ENCODE data around the gene ADAM19.
A peak's percentile ranks its signal among the peaks of the same experiment; 100 is the strongest.
"Not testable (repeated sequence)": the region's sequence is repeated elsewhere in the genome, so short reads cannot be mapped to it uniquely, and the experiment has no call there.

ADAM19 gene

DNA sequence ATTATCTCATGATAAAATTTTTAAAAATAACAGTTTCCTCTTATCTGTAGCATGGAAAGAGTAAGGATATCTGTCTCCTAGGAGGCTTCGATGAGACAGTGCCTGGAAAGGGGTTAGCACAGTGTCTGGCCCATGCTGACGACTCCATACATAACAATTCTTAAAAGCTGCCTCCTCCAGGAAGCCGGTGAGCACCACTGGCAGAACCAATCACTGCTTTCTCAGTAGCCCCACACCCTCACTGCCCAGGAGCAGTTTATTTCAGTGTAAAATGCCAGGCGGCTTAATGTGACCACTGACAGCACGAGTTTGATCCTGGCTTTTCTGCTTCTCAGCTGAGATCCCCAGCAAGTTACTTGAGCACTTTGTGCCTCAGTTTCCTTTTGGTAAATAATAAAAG is 116.7 kb downstream of the ADAM19 start:
- no peak for FAIRE-seq

DNA sequence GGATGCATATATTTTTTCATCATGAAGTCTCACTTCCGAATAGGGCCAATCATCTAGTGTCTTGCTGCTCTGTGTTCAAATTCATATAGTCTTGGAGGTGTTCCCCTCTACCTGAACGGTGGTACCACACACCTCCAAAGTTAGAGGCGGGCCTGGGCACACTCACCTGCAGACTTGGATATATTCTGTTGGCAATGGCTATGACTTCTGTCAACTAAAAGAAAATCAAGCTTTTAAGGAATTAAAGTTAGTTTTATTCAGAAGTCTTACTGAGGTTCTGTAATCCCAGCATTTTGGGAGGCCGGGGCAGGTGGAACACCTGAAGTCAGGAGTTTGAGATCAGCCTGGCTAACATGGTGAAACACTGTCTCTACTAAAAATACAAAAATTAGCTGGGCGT is 118.2 kb downstream of the ADAM19 start:
- no peak for FAIRE-seq

- no peak for FAIRE-seq
Measured at GRCh38 chr5:157456301-157456700, 119.3 kb downstream of the ADAM19 start.

GRCh38 chr5:157455057-157455456 is 120.5 kb downstream of the ADAM19 start:
- no peak for FAIRE-seq

DNA sequence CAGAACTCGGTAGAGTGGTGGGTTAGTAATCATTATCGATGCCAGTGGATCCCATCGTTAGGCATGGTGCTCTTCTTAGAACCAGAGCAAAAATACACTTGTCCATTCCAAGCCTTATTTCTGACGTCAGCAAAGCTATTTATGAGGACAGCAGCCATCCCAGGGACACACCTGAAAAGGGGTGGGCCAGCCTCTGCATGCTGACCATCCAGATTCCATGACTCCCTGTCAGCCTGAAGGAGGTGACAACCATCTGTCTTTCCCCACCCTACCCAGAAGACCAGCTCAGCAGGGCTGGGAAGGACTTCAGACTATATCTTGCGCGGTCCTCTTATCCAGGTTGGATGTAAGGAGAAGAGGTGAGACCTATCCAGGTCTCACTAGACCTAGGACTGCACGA is 121.3 kb downstream of the ADAM19 start:
- FAIRE-seq, result no peak

GRCh38 chr5:157451806-157452205 is 123.8 kb downstream of the ADAM19 start:
- FAIRE-seq, result no peak

DNA sequence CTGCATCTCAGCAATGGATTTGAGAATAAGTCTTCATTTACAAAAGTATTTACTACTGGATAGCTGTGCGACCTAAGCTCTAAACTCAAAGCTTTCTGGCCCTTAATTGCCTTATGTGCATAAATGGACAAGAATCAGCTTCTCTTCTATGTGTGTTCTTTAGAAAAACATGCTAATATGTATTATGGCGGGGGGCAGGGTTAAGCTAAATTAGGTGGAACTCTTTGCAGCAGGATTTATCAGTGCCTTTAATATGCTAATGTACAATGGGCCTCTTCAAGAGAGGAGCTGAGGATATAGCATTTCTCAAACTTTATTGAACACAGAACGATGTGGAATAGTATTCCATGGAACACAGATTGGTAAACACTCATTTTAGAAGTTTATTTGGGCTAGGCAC is 125.6 kb downstream of the ADAM19 start:
- FAIRE-seq, result no peak

DNA sequence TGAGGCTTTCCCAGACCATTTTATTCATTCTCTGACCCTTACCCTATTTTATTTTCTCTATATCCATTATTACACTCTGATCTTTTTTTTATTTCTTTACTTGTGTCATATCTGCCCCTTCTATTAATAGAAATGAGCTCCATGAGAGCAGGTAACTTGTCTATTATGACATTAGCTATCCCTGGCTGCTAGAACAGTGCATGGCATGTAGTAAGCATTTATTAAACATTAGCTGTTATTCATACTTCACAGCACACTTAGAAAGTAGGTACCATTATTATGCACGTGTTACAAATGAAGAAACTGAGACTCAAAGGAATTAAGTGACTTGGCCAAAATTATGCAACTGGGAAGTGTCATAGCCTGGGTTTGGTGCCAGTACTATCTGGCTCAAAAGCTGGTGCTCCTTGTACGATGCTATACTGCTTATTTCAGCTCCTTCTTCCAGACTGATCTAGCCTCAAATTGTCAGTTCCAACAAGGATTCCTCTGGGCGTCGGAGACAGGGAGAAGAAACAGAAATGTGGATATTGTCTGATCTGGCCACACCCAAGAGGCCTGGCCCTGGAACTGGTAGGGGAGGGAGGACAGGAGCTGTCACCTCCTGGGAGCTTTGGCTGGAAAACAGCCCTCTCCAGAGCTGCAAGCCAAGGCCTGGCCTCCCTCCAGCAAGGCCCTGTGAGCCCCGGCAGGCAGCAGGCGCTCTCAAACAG is 126.4 kb downstream of the ADAM19 start:
- no peak for FAIRE-seq

DNA sequence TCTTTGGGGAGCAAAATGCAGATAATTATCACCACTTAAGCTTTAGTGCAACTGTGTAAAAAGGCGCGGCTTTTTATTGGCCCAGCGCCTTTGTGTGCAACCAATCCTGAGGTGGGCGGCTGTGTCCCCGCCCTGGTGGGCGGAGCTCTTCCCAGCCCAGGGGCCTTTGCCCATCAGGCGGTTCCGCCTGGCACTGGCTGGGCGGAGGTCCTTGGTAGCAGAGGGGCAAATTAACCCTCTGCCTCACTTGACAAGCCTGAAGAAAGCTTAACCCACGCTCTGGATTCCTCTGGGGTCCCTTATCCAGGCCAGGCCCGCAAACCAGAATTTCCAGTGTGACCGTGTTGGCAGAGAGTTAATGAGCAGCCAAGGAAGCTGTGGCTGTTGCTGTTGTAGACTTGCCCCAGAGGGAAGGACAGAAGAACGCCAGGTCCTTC is 128.4 kb downstream of the ADAM19 start:
- no peak for FAIRE-seq

DNA sequence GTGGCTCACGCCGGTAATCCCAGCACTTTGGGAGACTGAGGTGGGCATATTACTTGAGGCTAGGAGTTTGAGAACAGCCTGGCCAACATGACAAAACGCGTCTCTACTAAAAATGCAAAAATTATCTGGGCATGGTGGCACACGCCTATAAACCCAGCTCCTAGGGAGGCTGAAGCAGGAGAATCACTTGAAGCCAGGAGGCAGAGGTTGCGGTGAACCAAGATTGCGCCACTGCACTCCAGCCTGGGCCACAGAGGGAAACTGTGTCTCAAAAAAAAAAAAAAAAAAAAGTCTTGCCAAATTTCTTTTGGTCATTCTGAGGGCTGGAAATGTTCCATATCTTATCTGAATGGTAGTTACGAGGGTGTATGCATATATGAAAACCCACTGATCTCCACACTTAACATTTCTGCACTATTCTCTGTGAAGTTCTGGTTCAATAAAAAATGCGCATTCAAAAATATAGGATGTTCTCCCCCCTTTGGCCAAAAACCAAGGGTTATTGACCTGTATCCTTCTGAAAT is 129.1 kb downstream of the ADAM19 start:
- FAIRE-seq, result no peak

GRCh38 chr5:157445745-157446411 is 129.7 kb downstream of the ADAM19 start:
- no peak for FAIRE-seq

DNA sequence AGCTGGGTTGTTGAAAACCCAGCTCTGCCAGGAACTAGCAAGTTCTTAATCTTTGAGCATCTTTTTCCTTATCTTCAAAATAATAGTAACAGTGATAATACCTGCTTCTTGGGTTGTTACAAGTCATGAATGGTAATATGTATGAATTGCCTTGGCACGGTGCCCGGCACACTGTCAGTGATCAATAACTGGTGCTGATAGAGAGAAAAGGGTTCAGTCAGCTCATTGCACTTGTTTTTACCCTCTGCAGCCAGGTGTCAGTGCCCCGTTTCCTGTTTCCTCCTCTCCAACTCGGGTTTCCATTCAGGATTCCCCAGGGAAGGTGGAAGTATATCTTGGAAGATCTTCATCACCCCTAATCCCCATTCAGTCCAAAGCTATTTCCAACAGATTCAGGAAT is 131.4 kb downstream of the ADAM19 start:
- no peak for FAIRE-seq

DNA sequence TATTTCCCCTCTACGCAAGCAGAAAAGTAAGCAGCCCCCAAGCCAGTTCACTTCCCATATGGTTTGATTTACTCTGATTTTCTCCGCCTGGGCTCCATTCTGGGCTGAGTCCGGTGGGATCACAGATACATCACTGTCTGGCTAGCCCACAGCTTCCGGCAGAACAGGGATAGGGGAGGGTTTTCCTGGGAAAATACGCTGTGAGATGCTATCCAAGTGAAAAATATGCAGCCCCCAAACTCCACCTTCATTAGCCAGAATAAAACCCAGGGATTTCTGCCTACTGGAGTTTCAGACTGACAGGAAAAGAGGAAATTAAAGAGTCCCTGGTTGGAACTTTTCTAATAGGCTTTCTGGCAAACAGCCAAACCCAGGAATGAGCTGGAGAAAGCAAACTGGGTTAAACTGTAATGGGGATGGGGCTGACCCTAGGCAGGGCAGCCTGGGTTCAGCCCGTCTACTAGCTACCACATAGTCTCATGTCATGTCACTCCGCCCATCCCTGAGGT is 132.5 kb downstream of the ADAM19 start:
- no peak for FAIRE-seq

GRCh38 chr5:157434096-157434495 is 141.5 kb downstream of the ADAM19 start:
- FAIRE-seq, result no peak

DNA sequence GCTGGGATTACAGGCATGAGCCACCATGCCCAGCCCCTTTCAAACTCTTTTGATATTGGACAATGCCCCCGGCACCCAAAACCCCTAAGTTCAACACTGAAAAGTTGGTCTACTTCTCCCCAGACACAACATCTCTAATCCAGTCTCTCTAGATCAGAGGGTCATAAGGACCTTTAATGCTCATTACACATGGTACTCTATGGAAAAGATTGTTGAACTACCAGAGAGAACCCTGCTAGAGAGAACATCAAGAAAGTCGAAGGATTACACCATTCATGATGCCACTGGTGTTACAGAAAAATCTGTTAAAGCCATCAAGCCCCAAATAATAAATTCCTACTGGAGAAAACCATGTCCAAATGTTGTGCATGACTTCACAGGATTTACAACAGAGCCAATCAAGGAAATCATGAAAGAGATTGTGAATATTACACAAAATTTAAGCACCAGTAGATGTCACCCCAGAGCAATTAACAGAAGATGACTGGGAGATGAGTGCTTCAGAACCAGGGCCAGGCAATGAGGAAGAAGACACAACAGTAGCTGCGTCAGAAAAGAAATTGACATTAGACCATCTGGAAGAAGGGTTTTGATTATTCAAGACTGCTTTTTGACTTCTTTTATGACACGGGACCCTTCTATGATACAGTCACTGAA is 143.9 kb downstream of the ADAM19 start:
- peak; percentile 54 for FAIRE-seq

DNA sequence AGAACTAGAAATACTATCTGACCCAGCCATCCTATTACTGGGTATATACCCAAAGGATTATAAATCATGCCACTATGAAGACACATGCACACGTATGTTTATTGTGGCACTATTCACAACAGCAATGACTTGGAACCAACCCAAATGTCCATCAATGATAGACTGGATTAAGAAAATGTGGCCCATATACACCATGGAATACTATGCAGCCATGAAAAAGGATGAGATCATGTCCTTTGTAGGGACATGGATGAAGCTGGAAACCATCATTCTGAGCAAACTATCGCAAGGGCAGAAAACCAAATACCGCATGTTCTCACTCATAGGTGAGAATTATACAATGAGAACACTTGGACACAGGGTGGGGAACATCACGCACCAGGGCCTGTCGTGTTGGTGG is 145.7 kb downstream of the ADAM19 start:
- not testable (repeated sequence) for FAIRE-seq

Measured in endometrium (tissue), 2 donors.